Hematopoietic multipotent progenitor cell treated with erythropoietin and hydrocortisone succinate and interleukin-3 and kit ligand, for 4 days (in vitro differentiated cells): ENCODE data around the gene C1orf21.

Experiments used
- DNase-seq: peaks from one replicate; pipeline ENCODE4 v3.0.0-alpha.2; 2015

C1orf21 gene

GRCh38 chr1:184417916-184418315, 31.1 kb downstream of the C1orf21 start:
- no peak for DNase-seq

DNA sequence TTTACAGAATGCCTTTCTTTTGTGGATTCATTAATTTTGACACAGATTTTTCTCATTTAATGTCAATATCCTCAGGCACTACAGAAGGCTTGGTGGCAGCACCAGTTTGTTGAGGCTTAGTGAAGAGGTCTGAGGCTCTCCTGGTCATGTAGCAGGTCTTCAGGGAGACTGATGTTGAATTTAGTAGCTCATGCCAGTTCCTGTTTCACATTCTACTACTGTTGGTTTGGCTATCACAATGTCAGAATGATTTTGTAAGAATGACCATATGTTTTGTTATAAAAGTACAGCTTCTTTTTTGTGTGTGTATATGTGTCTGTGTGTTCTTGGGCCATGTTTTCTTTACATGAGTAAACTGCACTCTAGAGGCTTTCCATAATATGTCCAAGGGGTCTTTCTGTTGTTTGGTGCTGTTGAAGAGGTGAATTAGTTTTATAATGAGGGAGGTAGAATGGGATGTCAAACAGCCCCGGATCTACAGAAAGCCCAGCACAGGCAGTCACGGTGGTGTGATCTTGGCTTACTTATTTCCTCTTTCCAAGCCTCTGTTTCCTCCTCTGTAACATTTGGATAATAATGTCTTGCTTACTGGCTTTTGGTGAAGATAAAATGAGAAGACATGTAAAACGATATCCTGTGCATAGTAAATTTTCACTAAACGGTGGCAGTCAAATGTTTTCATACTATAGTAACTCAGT, 32.0 kb downstream of the C1orf21 start:
- peak; percentile 56 for DNase-seq

DNA sequence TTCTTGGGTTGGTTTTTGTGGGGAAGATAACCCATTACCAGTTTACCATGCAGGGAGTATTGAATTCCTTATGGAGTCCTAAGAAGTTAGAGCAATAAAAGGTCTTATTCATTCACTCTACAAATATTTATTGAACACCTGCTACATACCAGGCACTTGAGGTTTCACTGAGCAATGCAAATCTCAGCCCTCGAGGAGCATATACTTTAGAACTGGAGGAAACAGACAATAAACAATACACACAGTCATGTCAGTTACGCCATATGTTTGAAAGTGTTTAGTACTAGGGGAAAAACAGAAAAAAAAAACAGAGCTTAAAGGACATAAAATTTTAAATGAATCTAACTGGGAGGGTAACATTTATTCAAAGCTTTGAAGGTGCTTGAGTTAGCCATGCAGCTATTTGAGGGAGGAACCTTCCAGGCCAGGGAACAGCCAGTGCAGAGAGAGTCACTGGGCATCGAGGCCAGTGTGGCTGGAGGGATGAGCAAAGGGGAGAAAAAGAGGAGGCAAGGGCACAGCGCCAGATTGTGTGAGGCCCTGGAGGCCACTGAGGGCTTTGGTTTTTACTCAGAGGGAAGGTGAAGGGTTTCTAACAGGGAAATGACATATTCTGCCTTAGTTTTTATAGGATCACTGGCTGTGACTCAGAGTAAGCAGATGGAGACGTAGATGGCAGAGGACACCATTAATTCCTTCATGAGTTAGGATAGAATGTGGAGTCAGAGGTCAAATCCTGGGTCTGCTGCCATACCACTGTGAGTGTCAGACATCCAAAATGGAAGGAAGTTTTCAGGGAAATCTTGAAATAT, 32.7 kb downstream of the C1orf21 start:
- no peak for DNase-seq

- DNase-seq, result no peak
Measured at GRCh38 chr1:184422490-184423233, 35.8 kb downstream of the C1orf21 start.

DNA sequence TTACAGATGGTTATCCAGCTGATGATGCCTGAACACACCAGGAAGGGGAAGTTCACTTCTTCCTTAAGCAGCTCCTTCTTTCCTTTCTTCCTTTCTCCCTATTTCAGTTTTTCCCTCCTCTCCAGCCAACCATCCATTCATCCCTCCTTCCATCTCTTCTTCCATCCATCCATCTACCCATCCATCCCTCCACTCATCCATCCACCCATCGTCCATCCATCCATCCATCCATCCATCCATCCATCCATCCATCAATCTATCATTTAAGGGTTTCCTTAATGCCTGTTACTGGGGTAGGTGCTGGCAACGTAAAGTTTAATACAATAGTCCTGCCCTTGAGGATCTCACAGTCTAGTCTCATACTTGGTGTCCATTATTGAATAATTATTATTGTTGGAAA, 36.8 kb downstream of the C1orf21 start:
- DNase-seq, result no peak

DNA sequence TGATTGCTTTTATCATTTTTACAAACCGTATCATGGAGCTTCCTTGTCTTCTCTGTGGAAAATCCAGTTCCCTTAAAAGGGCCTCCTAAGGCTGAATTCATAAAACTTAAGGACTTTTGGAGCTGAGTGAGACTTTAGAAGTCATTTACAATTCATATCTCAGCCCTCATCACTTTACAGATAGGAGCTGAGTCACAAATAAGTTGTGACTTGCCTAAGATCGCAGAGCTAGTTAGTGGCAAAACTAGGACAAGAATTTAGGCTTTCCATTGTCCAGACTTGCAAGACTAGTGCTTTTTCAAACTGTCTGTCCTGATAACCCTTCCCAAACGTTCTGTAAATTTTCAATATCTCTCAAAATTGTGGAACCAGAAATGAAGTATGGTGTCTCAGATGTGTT, 37.3 kb downstream of the C1orf21 start:
- DNase-seq, result no peak

- peak; percentile 45 for DNase-seq
Measured at GRCh38 chr1:184424945-184425344, 38.1 kb downstream of the C1orf21 start.

GRCh38 chr1:184425449-184426277, 38.8 kb downstream of the C1orf21 start:
- peak; percentile 24 for DNase-seq

DNA sequence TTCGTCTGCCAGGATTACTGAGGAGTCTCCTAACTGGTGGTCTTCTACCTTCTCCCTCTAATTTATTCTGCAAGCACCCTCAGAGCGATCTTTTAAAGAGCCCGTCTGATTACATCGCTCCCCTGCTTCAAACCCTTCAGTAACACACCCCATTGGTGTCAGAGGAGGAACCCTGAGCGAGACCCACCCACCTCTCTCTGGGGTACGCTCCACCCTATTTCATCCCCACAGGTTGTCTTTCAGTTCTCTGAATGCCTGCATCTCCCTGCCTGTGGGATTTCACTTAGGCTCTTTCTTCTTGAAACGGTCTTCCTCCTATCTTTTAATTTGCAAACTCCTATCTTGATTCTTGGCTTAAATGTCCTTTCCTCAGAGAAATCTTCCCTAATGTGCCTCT, 39.4 kb downstream of the C1orf21 start:
- DNase-seq, result no peak

DNA sequence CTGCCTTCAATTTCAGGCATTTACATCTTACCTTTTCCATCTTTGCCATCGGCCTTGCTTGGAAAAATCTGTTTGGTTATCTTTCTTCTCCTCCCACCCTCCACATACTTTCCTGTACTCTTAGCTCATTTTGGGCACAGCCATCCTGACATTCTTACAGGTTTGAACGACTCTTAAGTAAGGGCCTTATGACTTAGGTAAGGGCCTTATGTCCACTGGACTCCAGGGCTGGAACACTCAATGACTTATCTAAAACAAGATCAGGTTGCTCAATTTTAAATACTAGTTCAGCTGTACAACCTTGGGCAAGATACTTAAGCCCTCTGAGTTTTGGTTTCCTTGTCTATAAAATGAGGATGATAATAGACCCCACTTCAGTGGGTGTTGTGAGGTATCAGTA, 40.9 kb downstream of the C1orf21 start:
- DNase-seq, result peak; percentile 15

GRCh38 chr1:184428604-184429003, 41.8 kb downstream of the C1orf21 start:
- DNase-seq, result no peak

DNA sequence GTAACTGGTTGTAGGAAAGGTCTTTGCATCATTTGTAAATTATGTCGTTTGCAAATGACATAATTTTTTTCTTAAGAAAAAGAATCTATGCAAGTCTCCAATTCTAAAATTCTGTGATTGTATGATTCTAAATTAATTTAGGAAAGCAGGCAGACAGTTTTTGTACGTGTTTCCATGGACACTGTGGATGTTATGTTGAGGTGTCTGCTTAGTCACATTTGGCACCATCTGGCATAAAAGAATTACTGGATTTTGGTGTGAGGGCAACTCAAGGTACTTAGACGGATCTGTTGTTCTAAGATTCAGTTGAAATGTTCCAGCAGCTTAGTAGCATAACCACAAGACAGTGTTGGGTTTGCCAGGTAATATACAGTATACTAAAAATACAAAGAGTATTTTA, 42.5 kb downstream of the C1orf21 start:
- no peak for DNase-seq

- no peak for DNase-seq
Measured at GRCh38 chr1:184433956-184434502, 47.2 kb downstream of the C1orf21 start.

- DNase-seq, result no peak
Measured at GRCh38 chr1:184437291-184437690, 50.5 kb downstream of the C1orf21 start.

- no peak for DNase-seq
Measured at GRCh38 chr1:184438363-184438762, 51.5 kb downstream of the C1orf21 start.

- DNase-seq, result no peak
Measured at GRCh38 chr1:184442260-184442659, 55.4 kb downstream of the C1orf21 start.

DNA sequence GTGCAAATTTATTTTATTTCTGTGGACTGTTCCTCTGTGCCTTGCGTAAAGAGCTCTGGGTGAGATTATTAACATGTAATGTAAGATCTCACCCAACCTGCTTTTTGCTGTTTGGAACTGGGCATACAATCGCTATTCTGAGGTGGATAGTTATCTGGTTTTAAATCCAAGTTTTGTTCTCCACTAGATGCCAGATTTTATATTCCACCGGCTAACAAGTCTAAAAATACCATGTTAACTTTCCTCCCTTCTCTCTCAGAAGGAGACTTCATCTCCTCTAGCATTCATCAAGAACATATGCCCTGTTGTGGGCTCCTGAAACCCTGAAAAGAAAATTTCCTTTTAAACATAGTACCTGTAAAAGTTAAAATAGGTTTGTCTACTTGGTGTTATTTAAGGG, 56.4 kb downstream of the C1orf21 start:
- DNase-seq, result no peak

- no peak for DNase-seq
Measured at GRCh38 chr1:184443624-184444023, 56.8 kb downstream of the C1orf21 start.

- no peak for DNase-seq
Measured at GRCh38 chr1:184445997-184446396, 59.2 kb downstream of the C1orf21 start.

- DNase-seq, result no peak
Measured at GRCh38 chr1:184447651-184448185, 60.9 kb downstream of the C1orf21 start.

DNA sequence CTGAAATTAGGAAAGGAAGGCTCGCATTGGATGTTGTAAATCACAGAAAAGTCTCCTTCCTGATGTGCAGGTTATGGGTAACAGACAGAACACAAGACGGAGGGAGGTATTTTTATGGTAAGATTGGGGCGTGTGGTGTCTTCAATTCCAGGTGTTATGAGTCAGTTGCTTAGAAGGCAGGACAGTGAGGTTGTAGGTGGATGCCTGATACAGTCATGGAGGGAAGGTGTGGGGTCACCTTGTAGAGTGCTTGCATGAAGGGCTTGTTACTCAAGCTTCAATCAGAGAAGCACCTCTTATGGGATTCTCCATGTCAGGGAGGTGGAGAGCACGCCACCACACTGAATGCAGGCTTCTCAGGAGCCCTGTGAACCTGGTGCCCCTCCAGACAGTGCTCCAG, 63.1 kb downstream of the C1orf21 start:
- no peak for DNase-seq

- DNase-seq, result no peak
Measured at GRCh38 chr1:184455786-184456185, 69.0 kb downstream of the C1orf21 start.
